CD4-positive, alpha-beta T cell treated with Interleukin-6 for 4 hours (primary cell): Measurements from ENCODE around the gene RNU1-2.
A peak's percentile ranks its signal among the peaks of the same experiment; 100 is the strongest.
"Not testable (repeated sequence)": the region's sequence is repeated elsewhere in the genome, so short reads cannot be mapped to it uniquely, and the experiment has no call there.

ENCODE experiments used
- DNase-seq: peaks from one replicate; pipeline ENCODE4 v3.0.0-alpha.2; 2020; ENCODE audit warnings: mixed read lengths

The RNU1-2 gene

GRCh38 chr1:16895598-16896315, at the start of gene RNU1-2:
Gene RNU1-2 (plus strand): TSS chr1:16895980.
- DNase-seq: peak; percentile 83

GRCh38 chr1:16856201-16856600, 39.6 kb upstream of the RNU1-2 start:
- not testable (repeated sequence) for DNase-seq

GRCh38 chr1:16859167-16860041, 36.4 kb upstream of the RNU1-2 start:
- not testable (repeated sequence) for DNase-seq

- DNase-seq: not testable (repeated sequence)
These were observed 35.7 kb upstream of the RNU1-2 start for GRCh38 chr1:16860048-16860447.

GRCh38 chr1:16861832-16862245, 33.9 kb upstream of the RNU1-2 start:
- DNase-seq: not testable (repeated sequence)

GRCh38 chr1:16862415-16862814, 33.4 kb upstream of the RNU1-2 start:
- DNase-seq: not testable (repeated sequence)

GRCh38 chr1:16863024-16863423, 32.8 kb upstream of the RNU1-2 start:
- not testable (repeated sequence) for DNase-seq

GRCh38 chr1:16866926-16867707, 28.7 kb upstream of the RNU1-2 start:
- not testable (repeated sequence) for DNase-seq

- not testable (repeated sequence) for DNase-seq
These were observed 27.0 kb upstream of the RNU1-2 start for GRCh38 chr1:16868787-16869186.

- not testable (repeated sequence) for DNase-seq
These were observed 25.8 kb upstream of the RNU1-2 start for GRCh38 chr1:16869996-16870395.

GRCh38 chr1:16871171-16871570, 24.6 kb upstream of the RNU1-2 start:
- not testable (repeated sequence) for DNase-seq

- peak; percentile 32 for DNase-seq
These were observed 23.4 kb upstream of the RNU1-2 start for GRCh38 chr1:16872152-16873075.

- peak; percentile 73 for DNase-seq
These were observed 22.5 kb upstream of the RNU1-2 start for GRCh38 chr1:16873076-16873879.

- DNase-seq: not testable (repeated sequence)
These were observed 20.6 kb upstream of the RNU1-2 start for GRCh38 chr1:16874968-16875765.

- not testable (repeated sequence) for DNase-seq
These were observed 14.0 kb upstream of the RNU1-2 start for GRCh38 chr1:16881742-16882141.

- DNase-seq: no peak
These were observed 12.8 kb upstream of the RNU1-2 start for GRCh38 chr1:16882986-16883385.

- not testable (repeated sequence) for DNase-seq
These were observed 11.3 kb upstream of the RNU1-2 start for GRCh38 chr1:16884487-16884886.

GRCh38 chr1:16886860-16887605, 8.7 kb upstream of the RNU1-2 start:
- no peak for DNase-seq
